ENCODE results near the gene ZNF773. TPM values are rescaled to one million over a fixed set of nuclear protein-coding genes. Genes with fewer than 3 reads are reported as not detected.
"Not testable (repeated sequence)": the region's sequence is repeated elsewhere in the genome, so short reads cannot be mapped to it uniquely, and the experiment has no call there.

Gene ZNF773
- polyA plus RNA-seq, 1 donor from 2014 or later, result 23.3 TPM

- Histone ChIP-seq H2AFZ (ENCODE audit: low read depth, low read length) (no peak overlapping the region), H3K79me2 (replicated peaks; ENCODE audit: insufficient read depth, low read length) (no peaks in the 10 kb centered on the region), H3K27me3 (ENCODE audit: insufficient read depth, low read depth, low read length) (no peaks in the 10 kb centered on the region), H3K9ac (ENCODE audit: low read length) (no peak overlapping the region), H3K4me2 (ENCODE audit: low read length) (no peak overlapping the region), H3F3A (ENCODE audit: insufficient read depth, low read length, poor library complexity, severe bottlenecking) (no peaks in the 10 kb centered on the region), H3K9me3 (ENCODE audit: low read length) (peaks cover 16% of the 10 kb centered on the region), H3K9me2 (ENCODE audit: insufficient read depth, low read length) (no peaks in the 10 kb centered on the region), H3K36me3 (ENCODE audit: insufficient read depth, low read length) (peaks cover 27% of the 10 kb centered on the region), H4K20me1 (ENCODE audit: insufficient read depth) (no peaks in the 10 kb centered on the region), H3K4me3 (ENCODE audit: low read length) (no peak overlapping the region), H3K27ac (ENCODE audit: low read length) (no peak overlapping the region)
- TF ChIP-seq REST (IDR thresholded peaks at IDR 0.05; ENCODE audit: borderline replicate concordance), result no peak
- no peak for TF ChIP-seq EZH2 (IDR thresholded peaks at IDR 0.05; ENCODE audit: borderline replicate concordance, insufficient read depth, low read length, poor library complexity, severe bottlenecking)
- TF ChIP-seq POLR2AphosphoS5 (IDR thresholded peaks at IDR 0.05), result no peak
- no peak for TF ChIP-seq CTCF (IDR thresholded peaks at IDR 0.05; ENCODE audit: poor library complexity, severe bottlenecking)
- TF ChIP-seq TAF1 (IDR thresholded peaks at IDR 0.05; ENCODE audit: low read depth), result no peak
- no peak for TF ChIP-seq SMC3 (conservative IDR thresholded peaks at IDR 0.05; ENCODE audit: poor library complexity)
- TF ChIP-seq EP300 (conservative IDR thresholded peaks at IDR 0.05; ENCODE audit: poor library complexity, severe bottlenecking), result no peak
- no peak for TF ChIP-seq RAD21 (conservative IDR thresholded peaks at IDR 0.05)
- TF ChIP-seq MXI1 (conservative IDR thresholded peaks at IDR 0.05; ENCODE audit: poor library complexity, severe bottlenecking), result no peak
These were observed 15.5 kb downstream of the ZNF773 start for GRCh38 chr19:57515255-57515654.

- not testable (repeated sequence) for H3K27ac ChIP-seq (ENCODE audit: low read length); H3K79me2 ChIP-seq (replicated peaks; ENCODE audit: insufficient read depth, low read length); H2AFZ ChIP-seq (ENCODE audit: low read depth, low read length); H3K9me3 ChIP-seq (ENCODE audit: low read length); H3K9me2 ChIP-seq (ENCODE audit: insufficient read depth, low read length); H3F3A ChIP-seq (ENCODE audit: insufficient read depth, low read length, poor library complexity, severe bottlenecking); H3K4me3 ChIP-seq (ENCODE audit: low read length); H3K9ac ChIP-seq (ENCODE audit: low read length); H3K27me3 ChIP-seq (ENCODE audit: insufficient read depth, low read depth, low read length); H4K20me1 ChIP-seq (ENCODE audit: insufficient read depth); H3K4me2 ChIP-seq (ENCODE audit: low read length)
- peaks cover 20% of the 10 kb centered on the region for H3K36me3 ChIP-seq (ENCODE audit: insufficient read depth, low read length)
These were observed 18.3 kb downstream of the ZNF773 start for GRCh38 chr19:57518021-57518420.

Measured in neural cell (in vitro differentiated cells).